NCI-H226 (cell line): ENCODE measurements around the gene GRIP2.

Experiments
- DNase-seq: peaks from one replicate; pipeline ENCODE4 v3.0.0-alpha.2; 2015

The GRIP2 gene

DNA sequence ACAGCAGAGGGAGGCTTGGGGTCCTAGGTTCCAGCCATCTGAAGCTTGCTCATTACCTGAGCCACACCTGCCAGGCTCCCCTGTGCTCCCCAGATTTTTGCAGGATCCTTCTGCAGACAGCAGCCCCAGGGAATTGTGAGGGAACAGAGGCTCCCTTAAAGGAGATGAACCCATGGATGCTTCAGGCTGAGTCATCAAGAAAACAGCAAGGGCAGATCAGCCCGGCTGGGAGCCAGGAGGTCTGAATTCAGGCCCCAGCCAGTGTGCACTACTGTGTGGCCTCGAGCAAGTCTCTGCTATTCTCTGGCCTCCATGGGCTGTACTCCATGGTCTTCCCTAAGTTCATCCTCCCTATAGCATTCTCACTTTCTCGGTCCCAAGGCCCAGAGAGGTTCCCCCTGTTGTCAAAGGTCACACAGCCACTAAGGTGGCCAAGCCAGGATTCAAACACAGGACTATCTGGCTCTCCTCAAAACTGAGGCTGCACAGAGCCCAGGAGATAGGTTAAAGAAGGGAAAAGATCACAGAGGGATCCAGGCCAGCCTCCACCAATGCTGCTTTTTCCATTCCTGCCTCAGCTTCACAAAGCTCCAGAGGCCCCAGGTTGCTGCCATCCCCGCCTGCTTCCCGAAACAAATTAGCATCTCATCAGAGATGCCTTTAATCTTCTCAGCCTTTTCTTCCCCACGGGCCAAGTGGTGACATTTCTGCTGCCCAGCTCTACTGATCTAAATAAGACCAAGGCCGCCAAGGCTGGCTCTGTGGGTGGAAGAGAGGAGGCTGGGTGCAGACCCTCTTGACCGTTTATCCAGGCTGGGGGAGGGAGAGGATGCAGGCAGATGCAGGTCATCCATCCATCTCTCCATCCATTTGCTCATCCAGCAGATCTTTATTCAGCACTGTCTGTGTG, 21.2 kb upstream of the GRIP2 start:
- peak; percentile 56 for DNase-seq

DNA sequence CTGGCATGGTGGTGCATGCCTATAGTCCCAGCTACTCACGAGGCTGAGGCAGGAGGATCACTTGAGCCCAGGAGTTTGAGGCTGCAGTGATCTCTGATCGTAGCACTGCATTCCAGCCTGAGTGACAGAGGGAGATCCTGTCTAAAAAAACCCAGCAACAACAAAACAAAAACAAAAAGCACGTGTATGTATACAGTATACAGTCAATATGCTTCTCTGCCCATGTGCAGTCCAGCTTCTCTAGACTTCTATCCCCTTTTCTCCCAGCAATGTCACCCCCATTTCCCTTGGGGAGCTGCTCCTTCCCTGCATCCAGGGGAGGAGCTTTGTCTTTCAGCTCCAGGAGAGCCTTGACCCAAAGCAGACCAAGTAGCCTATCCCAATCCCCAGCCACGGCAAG, 20.0 kb upstream of the GRIP2 start:
- DNase-seq = no peak

DNA sequence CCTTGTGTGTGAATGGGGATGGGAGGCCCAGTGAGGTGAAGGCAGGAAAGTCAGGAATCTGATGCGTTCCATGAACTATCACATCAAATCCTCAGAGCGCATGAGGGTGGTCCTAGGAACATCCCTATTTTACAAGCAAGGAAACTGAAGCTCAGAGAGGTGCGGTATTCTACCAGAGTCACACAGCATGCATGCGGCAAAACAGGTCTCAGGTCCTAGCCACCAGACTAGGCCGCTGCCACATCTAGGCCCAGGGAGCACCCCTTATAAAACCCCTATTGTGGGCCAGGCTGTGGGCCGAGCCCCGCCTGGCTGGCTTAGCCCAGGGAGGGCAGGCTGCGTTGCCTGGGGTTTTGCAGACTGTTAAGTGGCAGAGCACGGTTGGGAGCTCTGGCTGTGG, 17.9 kb upstream of the GRIP2 start:
- no peak for DNase-seq

DNA sequence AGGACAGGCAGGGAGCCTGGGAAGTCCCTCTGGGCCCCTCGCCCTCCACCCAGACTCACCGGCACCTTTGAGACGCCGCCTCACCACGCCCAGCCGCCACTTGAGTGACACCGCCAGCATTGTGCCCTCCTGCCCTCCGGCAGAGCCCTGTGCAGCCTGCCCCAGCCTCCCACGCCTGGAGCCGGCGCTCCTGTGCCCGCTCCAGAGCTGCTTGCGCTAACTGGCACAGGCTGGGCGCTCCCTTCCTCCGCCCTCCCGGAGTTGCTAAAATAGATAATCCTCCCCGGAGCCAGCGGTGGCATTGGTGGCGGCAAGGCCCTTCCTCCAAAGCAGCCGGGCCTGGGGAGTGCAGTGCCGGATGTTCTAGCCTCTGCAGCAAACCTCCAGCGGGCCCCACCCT, 15.7 kb upstream of the GRIP2 start:
- no peak for DNase-seq

DNA sequence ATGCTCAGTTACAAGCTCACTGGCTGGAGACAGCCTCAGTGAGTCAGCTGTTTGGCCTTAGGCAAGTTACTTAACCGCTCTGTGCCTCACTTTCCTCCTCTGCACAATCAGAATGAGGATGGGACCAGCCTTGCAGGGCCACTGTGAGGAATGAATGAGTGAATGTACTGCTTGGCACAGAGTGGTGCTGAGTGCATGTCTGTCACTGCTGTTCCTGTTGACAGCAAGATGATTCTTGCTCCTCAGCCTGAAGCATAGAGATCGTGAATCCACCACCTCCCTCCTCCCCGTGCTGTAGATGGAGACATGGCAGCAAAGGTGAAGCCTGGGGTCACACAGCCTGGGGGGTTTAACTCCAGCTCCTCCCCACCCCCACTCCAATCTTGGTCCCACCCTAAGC, 14.6 kb upstream of the GRIP2 start:
- DNase-seq = no peak

DNA sequence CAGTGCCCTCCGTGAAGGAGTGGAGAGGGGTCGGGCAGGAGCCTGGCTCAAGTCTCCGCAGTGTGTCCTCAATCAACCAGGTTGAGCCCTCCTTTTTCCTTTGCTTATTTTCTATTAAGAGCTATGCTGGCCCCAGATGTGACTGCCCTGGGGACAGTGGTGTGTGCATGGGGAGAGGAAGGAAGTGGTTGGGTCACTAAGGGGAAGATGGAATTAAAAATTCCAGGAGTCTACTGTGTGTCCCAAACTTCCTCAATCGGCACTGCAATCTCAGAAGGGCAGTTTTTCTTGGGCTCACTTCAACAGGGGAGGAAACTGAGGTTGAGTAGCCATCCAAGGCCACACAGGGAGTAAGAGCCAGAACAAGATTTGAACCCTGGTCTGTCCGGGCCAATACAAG, 13.7 kb upstream of the GRIP2 start:
- DNase-seq = no peak

DNA sequence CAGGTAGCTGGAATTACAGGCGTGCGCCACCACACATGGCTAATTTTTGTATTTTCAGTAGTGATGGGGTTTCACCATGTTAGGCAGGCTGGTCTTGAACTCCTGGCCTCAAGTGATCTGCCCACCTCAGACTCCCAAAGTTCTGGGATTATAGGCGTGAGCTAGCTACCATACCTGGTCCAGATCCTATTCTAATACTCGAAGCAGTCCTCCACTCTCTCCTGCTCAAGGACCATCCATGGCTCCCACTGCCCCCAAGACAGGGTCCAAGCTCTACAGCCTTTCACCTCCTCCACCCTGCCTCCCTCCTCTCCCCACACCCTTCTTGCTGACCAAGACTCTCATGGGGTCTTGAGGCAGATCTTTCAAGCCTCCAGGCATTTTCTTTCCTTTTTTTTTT, 12.6 kb upstream of the GRIP2 start:
- DNase-seq = no peak

DNA sequence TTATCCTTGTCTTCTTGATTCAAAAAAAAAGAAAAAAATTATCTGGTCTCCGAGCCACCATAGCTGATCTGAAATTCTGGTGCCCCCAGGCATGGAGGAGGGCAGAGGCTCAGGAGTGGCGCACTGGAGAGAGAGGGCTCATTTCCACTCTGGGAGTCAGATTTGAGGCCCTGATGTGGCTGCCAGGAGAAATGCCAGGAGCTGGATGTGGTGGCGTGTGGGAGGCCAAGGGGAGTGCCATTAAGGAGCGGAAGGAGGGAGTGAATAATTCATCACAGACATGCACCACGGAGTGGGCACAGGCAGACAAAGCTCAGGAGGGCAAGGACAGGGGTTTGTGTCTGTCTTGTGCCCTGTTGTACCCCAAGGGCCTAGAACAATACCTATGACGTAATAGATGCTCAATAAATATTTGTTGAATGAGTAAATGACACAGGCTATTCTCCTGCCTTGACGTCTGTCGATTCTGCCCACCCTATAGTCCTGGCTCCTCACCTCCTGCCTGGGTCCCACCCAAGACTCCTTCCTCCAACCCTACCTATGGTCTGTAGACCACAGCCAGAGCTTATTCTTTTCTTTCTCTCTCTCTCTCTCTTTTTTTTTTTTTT, 12.0 kb upstream of the GRIP2 start:
- peak; percentile 65 for DNase-seq

DNA sequence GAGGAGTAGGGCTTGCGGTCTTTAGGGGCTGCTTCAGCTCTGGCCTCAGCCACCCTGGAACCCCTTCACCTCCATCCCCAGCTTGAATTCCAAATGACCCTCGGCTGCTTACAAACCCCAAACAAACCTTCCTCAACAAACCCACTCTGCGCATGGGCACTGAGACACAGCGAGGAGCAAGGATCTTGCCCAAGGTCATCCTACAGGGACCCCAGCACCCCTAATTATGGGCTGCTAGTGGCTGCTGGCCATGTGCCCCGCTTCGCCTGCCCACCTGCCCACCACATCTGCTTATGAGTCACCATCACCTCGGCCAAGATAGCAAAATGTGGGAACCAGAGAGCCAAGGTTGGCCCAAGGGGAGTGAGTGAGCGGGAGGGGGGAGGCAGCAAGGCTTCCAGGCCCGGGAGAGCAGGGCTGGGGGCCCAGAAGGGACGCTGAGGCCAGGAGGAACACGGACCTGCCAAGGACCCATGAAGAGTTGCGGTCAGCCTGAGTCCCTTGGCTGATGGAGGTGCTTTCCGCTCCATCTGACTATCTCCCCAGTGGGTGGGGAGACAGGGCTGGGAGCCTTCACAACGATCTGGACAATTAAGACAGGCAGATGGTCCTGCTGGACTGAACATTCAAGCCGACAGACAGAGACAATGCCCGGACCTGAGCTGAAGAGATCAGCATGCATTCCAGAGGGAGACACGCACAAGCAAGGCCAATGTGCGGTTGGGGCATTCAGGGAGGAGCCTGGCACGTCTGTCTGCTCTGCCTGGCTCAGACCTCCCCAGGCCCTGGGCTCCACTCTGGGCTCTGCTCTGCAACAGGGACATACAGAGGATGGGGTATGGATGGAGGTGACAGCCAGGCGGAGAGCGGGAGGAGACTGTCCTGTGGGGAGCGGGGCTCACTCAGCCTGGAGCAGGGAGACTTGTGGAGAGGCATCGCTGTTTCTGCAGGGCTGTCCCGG, 10.8 kb upstream of the GRIP2 start:
- DNase-seq = no peak

DNA sequence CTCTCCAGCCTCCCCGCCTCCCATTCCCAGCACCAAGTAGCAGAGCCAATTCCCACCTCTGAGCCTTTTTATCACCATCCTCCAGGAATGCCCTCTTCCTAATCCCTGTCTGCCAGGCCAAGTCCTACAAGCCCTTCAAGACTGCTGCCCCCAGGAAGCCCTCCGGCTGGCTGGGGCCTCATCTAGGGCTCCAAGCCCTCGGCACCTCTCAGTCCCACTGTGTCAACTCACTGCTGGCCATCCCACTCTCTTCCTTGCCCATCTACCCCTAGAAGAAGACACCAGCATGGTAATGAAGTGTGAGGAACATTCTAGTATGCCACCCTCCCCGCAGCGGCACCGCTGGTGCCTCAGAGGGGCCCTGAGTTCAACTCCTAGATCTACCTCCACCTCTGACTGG, 10.0 kb upstream of the GRIP2 start:
- DNase-seq = no peak

DNA sequence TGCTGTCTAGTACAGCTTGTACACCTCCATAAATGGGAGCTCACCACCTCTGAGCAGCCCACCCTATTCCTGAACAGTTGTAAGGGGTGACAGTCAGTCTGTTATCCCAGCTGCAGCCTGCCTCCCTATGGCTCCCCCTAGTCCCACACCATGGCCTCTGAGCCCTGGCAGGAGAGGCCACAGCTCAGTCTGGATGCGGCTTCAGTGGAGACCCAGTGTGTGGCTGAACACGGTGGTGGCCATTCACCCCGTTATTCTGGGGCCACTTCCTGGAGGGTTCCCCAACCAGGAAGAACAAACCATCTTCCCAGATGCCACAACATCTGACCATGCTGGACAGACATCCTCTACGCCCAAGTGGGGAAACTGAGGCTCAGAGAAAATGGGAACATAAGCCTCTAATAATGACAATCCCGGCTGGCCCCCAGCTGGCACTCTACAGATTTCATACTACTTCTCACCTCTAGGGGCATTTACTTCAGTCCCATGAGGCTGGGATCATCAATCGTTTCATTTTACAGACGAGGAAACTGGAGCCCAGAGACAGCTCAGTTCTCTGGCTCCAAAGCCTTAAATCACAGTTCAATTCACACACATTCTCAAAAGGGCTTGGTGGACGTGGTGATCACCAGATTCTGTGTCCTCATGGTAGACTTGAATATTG, 9.2 kb upstream of the GRIP2 start:
- no peak for DNase-seq

DNA sequence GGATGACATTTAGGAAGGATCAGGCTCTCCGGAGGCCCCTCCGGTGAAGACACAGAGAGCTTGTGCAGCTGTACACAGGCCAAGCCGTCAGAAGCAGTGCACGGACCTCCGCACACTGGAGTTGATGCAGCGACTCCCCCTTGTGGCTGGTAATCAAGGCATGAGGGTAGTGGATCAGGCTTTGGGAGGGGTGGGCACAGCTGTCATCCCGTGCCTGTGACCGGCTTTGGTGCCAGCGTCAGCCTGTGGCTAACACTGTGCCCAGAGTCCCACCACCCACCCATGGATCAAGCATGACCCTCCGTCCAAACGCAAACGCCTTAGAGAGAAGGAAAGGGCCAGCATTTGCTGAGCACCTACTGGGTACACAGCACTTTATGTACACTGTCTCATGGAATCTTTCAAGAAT, 8.2 kb upstream of the GRIP2 start:
- peak; percentile 41 for DNase-seq

DNA sequence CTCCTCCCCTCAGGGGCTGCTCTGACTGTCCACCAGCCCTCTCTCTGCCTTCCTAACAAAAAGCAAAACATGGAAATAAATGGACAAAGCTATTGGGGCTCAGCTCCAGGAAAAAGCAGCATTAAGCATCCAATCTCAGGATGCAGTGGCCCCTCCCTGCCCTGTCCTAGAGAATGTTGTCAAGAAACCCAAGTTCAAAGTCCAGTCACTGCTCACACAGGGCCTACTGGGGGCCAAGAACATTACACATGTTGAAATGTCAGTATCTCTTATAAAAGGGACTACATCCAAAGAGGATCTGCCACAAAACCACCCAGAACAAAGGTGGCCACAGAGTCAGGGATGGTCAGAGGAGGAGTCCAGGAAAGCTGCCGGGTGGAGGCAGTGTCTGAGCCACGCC, 7.6 kb upstream of the GRIP2 start:
- DNase-seq = no peak

DNA sequence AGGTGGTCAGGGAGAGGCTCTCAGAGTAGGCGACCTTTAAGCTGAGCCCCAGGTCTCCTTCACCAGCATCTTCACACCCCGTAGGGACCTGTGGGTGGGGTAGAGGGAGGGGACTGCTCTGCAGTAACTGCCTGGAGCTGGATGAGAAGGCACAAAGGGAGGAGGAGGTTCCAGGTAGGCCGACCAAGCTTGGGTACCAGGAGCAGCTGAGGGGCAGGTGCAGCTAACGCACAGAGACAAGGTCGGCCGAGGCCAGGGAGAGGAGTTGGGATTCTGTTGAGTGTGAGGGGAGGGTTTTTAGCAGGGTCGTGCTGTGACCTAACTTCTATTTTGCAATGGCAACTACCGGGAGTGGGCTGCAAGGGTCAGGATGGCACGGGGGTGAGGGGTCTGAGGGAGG, 5.9 kb upstream of the GRIP2 start:
- no peak for DNase-seq

DNA sequence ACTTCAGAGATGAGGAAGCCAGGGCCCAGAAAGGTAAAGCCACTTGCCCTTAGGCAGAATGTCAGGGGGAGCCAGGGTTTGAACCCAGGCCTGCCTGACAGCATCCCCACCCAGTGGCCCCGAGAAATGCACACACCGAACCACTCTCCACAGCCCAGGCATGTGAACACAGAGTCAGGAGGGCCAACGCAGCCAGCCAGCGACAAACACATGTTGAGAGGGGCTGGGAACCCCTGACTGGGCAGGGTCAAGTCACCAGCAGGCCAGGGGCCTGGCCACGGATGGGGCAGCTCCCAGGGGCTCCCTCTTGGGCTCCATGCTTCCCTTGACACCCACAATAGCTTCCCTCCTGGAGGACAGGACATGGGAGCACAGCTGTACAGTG, 5.1 kb upstream of the GRIP2 start:
- no peak for DNase-seq

DNA sequence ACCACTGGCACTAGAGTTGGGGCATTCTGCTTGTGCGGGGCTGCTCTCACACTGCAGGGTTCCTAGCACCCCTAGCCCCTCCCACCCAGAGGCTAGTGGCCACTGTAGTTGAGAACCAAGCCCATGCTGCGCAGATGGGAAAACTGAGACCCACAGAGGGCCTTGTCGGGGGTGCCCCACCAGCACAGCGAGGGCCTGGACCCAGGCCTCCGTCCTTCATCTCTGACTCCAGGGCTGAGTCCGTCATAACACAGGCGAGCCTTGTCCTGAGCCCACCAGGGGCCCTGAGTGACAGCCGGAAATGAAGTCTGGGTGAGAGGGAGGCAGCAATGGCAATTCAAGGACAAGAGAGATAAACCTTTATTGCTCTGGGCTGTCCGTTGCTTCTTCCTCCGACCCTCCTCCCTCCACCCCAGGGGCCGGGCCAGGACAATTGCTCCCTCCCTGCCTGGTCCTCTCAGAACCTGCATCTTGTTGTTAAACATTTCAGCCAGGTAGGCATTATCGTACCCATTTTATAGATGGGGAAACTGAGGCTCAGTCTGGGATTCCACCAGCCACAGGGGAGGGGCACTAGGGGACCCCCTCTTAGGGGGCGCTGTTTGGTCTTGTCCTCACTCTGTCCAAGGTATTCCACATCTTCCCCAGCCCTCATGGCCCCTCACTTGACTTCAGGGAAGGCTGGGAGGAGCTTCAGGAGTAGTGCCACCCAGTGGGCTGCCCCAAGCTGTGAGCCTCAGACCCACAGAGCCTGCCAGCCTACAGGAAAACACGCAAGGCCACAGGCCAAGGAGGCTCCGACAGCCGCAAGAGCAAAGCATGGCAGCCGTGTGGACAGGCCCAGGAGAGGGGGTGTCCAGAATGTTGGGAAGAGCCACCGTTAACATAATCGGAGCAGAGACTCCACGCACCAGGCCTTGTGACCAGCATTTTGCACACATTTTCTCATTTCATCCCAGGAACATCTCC, 4.4 kb upstream of the GRIP2 start:
- no peak for DNase-seq

DNA sequence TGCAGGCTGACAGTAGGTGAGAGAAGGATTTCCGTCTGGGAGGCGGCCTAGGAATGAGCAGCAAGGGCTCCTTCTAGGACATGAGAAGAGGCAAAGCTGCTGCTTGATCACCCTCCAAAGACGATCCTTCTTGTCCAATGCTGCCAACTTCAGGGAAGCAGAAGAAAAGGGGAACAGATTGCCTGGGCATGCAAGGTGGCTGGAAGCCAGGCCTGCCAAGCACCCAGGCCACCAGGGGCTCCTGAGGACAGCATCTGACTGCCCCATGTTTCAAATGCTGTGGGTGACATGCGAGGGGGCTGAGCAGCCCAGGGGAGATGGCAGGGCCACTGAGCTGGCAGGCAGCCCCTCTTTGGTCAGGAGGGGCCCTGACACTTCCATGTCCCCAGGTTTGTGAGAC, 3.3 kb upstream of the GRIP2 start:
- no peak for DNase-seq

DNA sequence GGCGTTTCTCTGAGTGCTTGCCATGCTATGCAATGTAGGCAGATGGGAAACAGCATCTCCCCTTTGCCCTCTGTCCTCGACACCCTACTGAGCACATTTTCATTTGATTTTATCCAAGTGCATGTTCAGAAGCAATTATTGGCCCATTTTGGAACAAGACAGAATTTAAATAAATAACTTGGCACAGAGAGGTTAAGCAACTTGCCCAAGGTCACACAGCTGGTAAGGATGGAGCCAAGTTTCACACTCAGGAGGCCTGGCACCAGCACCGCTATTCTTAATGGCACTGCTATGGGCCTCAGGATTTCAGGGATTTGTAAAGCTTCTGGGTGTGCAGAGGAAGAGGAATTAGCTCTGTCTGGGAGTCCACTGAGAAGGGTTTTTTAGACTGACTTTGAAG, 2.5 kb upstream of the GRIP2 start:
- DNase-seq = no peak

DNA sequence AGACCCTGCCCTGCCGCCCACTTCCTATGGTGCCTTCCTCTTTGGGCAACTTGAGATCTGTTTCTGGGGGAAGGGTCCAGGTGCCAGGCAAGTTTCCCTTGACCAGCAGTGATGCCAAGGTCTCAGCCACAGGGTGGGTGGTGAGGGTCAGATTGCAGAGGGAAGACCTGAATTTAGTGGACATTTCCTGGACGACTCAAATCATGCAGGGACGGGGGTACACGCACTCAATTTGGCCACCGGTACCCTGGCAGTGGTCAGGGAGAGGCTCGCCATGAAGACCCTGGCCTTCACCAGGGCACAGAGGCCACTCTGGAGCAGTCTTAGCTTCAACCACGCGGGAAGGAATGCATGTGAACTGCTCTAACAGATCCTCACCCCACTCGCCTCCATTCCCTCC, 1.5 kb upstream of the GRIP2 start:
- DNase-seq = no peak

DNA sequence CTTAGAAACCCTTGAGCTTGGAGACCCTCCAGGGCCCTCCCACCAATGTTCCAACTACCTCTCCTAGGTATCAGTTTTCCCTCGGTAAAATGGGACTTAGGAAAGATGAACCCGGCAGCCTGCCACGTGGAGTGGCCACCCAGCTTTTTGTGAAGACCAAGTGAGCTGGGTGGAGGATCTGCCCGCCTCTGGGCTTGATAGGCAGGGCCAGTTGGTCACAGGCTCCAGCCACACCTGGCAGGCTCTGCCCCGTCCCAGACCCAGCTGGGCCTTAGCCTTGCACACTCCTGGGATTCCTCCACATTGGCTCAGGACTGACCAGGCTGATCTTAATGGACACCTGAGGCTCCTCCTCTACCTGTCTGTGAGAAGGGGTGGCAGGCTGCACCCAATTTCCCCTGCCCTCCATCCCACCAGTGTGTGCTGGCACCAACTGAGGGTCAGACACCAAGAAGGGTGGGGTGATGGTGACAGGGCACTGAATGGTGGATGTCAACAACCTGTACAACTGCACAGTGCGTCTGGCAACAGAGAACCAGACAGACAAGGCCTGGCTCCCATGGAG, 761 bp upstream of the GRIP2 start:
- no peak for DNase-seq

DNA sequence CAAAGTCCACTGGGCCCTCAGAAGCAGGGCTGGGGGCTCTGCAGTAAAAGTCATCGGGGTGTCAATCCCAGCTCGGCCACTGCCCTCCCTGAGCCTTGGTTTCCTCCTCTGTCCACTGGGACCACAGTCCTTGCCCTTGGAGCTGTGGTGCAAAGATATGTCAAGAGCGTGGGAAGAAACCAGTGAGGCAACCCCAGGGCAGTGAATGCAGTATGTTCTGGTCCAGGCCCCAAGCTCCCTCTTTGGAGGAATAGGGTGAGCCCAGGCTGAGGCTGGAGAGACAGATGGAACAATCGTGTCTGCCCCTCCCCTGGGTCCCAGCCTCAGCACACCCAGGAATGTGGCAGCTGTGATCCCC, 779 bp downstream of the GRIP2 start:
- DNase-seq = no peak
